Neural cell (in vitro differentiated cells): ENCODE results near the gene SCFD1.

Source experiments
- CTCF ChIP-seq: fragments of 450-650 bp; IDR thresholded peaks from 2 replicates; pipeline ENCODE4 v1.5.1; 2014; ENCODE audit warnings: antibody characterized with exemption, mild to moderate bottlenecking, moderate library complexity; ENCODE audit not compliant: poor library complexity, severe bottlenecking
- EP300 ChIP-seq: fragments of 450-650 bp; conservative IDR thresholded peaks from 2 replicates; pipeline ENCODE4 v1.6.1; 2014; ENCODE audit warnings: antibody characterized with exemption, mild to moderate bottlenecking, moderate library complexity; ENCODE audit not compliant: poor library complexity, severe bottlenecking
- EZH2 ChIP-seq: fragments of 200-600, 300-800 bp; shearing (Covaris generic), sonication (generic); IDR thresholded peaks from 2 replicates; pipeline ENCODE4 v1.6.1; 2014; ENCODE audit warnings: antibody characterized with exemption, low read length, borderline replicate concordance, mild to moderate bottlenecking; ENCODE audit not compliant: insufficient read depth, poor library complexity, severe bottlenecking
- MXI1 ChIP-seq: fragments of 450-650 bp; conservative IDR thresholded peaks from 2 replicates; pipeline ENCODE4 v1.6.1; 2014; ENCODE audit warnings: antibody characterized with exemption, mild to moderate bottlenecking; ENCODE audit not compliant: poor library complexity, severe bottlenecking
- POLR2AphosphoS5 ChIP-seq: IDR thresholded peaks from 2 replicates; pipeline ENCODE4 v1.6.1; 2012
- RAD21 ChIP-seq: fragments of 450-650 bp; conservative IDR thresholded peaks from 2 replicates; pipeline ENCODE4 v1.6.1; 2014; ENCODE audit warnings: antibody characterized with exemption, mild to moderate bottlenecking, moderate library complexity
- REST ChIP-seq: IDR thresholded peaks from 2 replicates; pipeline ENCODE4 v1.6.1; 2012; ENCODE audit warnings: borderline replicate concordance
- TAF1 ChIP-seq: IDR thresholded peaks from 2 replicates; pipeline ENCODE4 v1.6.1; 2012; ENCODE audit warnings: low read depth

- TF ChIP-seq CTCF (no peak), RAD21 (no peak), EP300 (no peak), EZH2 (no peak), POLR2AphosphoS5 (no peak), TAF1 (no peak), REST (no peak), MXI1 (no peak)
Observed at GRCh38 chr14:30756594-30756993, 134.5 kb downstream of the SCFD1 start.
